K562 (cell line): ENCODE data around the gene CSRNP2.

Source experiments
- ADNP ChIP-seq: fragments of 200-800 bp; sonication (Bioruptor generic); IDR thresholded peaks from 2 replicates; pipeline ENCODE4 v1.6.1; 2016; ENCODE audit warnings: missing genetic modification characterization, missing compliant biosample characterization
- CBX5 ChIP-seq: IDR thresholded peaks from 2 replicates; pipeline ENCODE4 v1.6.1; 2014; ENCODE audit warnings: low read depth, borderline replicate concordance
- EP300 ChIP-seq: IDR thresholded peaks from 2 replicates; pipeline ENCODE4 v1.6.1; 2012; ENCODE audit warnings: low read length, improper control_type of control experiment
- RFX5 ChIP-seq: IDR thresholded peaks from 2 replicates; pipeline ENCODE4 v1.6.1; 2011; ENCODE audit warnings: low read depth, mild to moderate bottlenecking, improper control_type of control experiment, low read length
- ZNF184 ChIP-seq: sonication (generic); formaldehyde crosslinking; IDR thresholded peaks from 2 replicates; pipeline ENCODE4 v1.5.0; 2020; ENCODE audit warnings: missing genetic modification reagents
- TF ChIP-seq, protein P1 (sequence below), 3 experiments: IDR thresholded peaks in 2 of 3; conservative IDR thresholded peaks in 1 of 3; 2 replicates each; pipeline ENCODE4 v1.5.1; 2011 to 2012; ENCODE audit warnings: low read length in 3 of 3, mild to moderate bottlenecking in 3 of 3, control low read depth in 2 of 3, improper control_type of control experiment in 1 of 3, inconsistent platforms in 1 of 3, low read depth in 1 of 3, mixed read lengths in 1 of 3, moderate library complexity in 1 of 3; ENCODE audit not compliant: insufficient read depth in 2 of 3

DNA sequence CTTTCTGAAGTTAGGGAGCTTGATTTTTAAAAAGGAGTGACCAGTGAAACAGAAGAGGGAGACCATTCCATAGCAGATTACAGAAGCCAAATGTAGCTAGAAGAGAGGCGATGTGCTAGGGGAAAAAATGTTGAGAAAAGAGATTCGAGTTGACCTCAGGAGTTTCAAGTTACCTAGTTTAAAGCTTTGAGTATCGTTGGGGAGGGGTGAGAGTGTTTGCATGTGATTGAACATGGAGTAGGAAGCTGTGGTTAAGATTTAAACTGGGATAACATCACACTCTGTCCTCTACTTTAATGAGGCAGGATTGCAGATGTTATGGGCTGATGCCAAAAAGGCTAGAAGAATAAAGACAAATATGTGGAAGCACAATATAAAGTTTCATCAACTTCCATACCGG, 31.6 kb downstream of the CSRNP2 start:
- TF ChIP-seq ZNF184 (CRISPR knock-in tag), result no peak
- TF ChIP-seq, protein P1, sequence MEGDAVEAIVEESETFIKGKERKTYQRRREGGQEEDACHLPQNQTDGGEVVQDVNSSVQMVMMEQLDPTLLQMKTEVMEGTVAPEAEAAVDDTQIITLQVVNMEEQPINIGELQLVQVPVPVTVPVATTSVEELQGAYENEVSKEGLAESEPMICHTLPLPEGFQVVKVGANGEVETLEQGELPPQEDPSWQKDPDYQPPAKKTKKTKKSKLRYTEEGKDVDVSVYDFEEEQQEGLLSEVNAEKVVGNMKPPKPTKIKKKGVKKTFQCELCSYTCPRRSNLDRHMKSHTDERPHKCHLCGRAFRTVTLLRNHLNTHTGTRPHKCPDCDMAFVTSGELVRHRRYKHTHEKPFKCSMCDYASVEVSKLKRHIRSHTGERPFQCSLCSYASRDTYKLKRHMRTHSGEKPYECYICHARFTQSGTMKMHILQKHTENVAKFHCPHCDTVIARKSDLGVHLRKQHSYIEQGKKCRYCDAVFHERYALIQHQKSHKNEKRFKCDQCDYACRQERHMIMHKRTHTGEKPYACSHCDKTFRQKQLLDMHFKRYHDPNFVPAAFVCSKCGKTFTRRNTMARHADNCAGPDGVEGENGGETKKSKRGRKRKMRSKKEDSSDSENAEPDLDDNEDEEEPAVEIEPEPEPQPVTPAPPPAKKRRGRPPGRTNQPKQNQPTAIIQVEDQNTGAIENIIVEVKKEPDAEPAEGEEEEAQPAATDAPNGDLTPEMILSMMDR (IDR thresholded peaks at IDR 0.05 in 2 of 3, conservative IDR thresholded peaks at IDR 0.05 in 1 of 3; ENCODE audit: insufficient read depth in 2 of 3, low read depth in 1 of 3, low read length in 3 of 3), result no peak
- TF ChIP-seq ADNP (tag), result no peak
- TF ChIP-seq CBX5, result no peak
- no peak for TF ChIP-seq RFX5
- no peak for TF ChIP-seq EP300
